Prostate gland (tissue), 2 donors: ENCODE results near the gene CAMSAP2. TPM values are rescaled to one million over a fixed set of nuclear protein-coding genes. Genes with fewer than 3 reads are reported as not detected.

Experiments
- total RNA-seq, 2 donors: library from RNA; depleted of rRNA; stranded (reverse); fragments of >200 nt; gene quantifications; one replicate each; pipeline ENCODE4 v1.1.0, GENCODE V29; 2016

The CAMSAP2 gene
- total RNA-seq, 2 donors from 2014 or later = 15.8 to 22.8 TPM

Other genes with a start within 250 kb of the CAMSAP2 start
- 1 to 10 TPM in 1 of 2 donors, under 1 TPM in 1; 0.23 to 1.7 TPM for gene KIF14, start 118.1 kb upstream of the CAMSAP2 start, total RNA-seq
- 10 to 100 TPM; 19.5 to 28.1 TPM for gene DDX59, start 69.0 kb upstream of the CAMSAP2 start, total RNA-seq
- 1 to 10 TPM in 1 of 2 donors, not detected in 1; 1.2 TPM for gene GPR25, start 134.1 kb downstream of the CAMSAP2 start, total RNA-seq
- 10 to 100 TPM in 1 of 2 donors, 1 to 10 TPM in 1; 7.4 to 27.1 TPM for gene INAVA, start 156.0 kb downstream of the CAMSAP2 start, total RNA-seq